SK-N-SH (cell line): ENCODE measurements around the gene CASKIN2. TPM values are rescaled to one million over a fixed set of nuclear protein-coding genes. Genes with fewer than 3 reads are reported as not detected.

ENCODE experiments used
- CTCF ChIA-PET: fragments of 300-600, 350-600 bp; formaldehyde crosslinking; extraction: SDS; loops from one replicate; lab custom pipeline; 2021; lab: Yijun Ruan, JAX
- POLR2A ChIA-PET: fragments of 350-600 bp; sonication (Branson Sonifier 250); formaldehyde crosslinking; extraction: SDS; loops from one replicate; lab custom pipeline; 2020; ENCODE audit warnings: antibody characterized with exemption, inconsistent platforms; lab: Yijun Ruan, JAX
- DNase-seq: peaks from one replicate; pipeline ENCODE4 v3.0.0; 2012
- H2AFZ ChIP-seq: fragments of 200-600 bp; sonication (generic); 2 replicates; pipeline ENCODE4 v1.8.1; 2016; ENCODE audit warnings: antibody characterized with exemption, mild to moderate bottlenecking, low read depth
- H3F3A ChIP-seq: fragments of 200-600 bp; sonication (generic); replicated peaks from 2 replicates; pipeline ENCODE3; 2016; ENCODE audit warnings: antibody characterized with exemption, mild to moderate bottlenecking; ENCODE audit not compliant: insufficient read depth
- H3K27ac ChIP-seq, 2 experiments: fragments of 200-500 bp in 1 of 2; fragments of 200-600 bp in 1 of 2; sonication (Bioruptor generic) in 1 of 2; sonication (generic), shearing (Covaris generic) in 1 of 2; 2 replicates each; pipeline versions ENCODE4 v1.5.1 to v1.6.1; 2014 to 2016; ENCODE audit warnings: low read depth in 2 of 2, inconsistent platforms in 1 of 2, low read length in 1 of 2, mild to moderate bottlenecking in 1 of 2, mixed read lengths in 1 of 2
- H3K27me3 ChIP-seq: fragments of 200-600 bp; sonication (generic), shearing (Covaris generic); 2 replicates; pipeline ENCODE4 v1.6.1; 2016; ENCODE audit warnings: mixed run types; ENCODE audit not compliant: insufficient read depth
- H3K36me3 ChIP-seq, 2 experiments: fragments of 200-500 bp in 1 of 2; fragments of 200-600 bp in 1 of 2; sonication (Bioruptor generic) in 1 of 2; sonication (generic) in 1 of 2; replicated peaks in 1 of 2; 2 replicates each; pipeline versions ENCODE3 to v1.5.1; 2014 to 2016; ENCODE audit warnings: low read length in 1 of 2, mild to moderate bottlenecking in 1 of 2; ENCODE audit not compliant: insufficient read depth in 2 of 2, control insufficient read depth in 1 of 2
- H3K4me1 ChIP-seq, 2 experiments: fragments of 200-500 bp in 1 of 2; fragments of 200-600 bp in 1 of 2; sonication (Bioruptor generic) in 1 of 2; sonication (generic), shearing (Covaris generic) in 1 of 2; 2 replicates each; pipeline versions ENCODE4 v1.5.1 to v1.6.1; 2014 to 2016; ENCODE audit warnings: low read depth in 1 of 2, low read length in 1 of 2, mixed run types in 1 of 2; ENCODE audit not compliant: insufficient read depth in 2 of 2, control insufficient read depth in 1 of 2
- H3K4me2 ChIP-seq: fragments of 200-600 bp; sonication (generic), shearing (Covaris generic); 2 replicates; pipeline ENCODE4 v1.6.1; 2017; ENCODE audit warnings: mixed run types
- H3K4me3 ChIP-seq, 2 experiments: fragments of 200-500 bp in 1 of 2; fragments of 200-600 bp in 1 of 2; sonication (Bioruptor generic) in 1 of 2; sonication (generic), shearing (Covaris generic) in 1 of 2; 2 replicates each; pipeline versions ENCODE4 v1.5.1 to v1.8.1; 2014 to 2016; ENCODE audit warnings: low read depth in 2 of 2, inconsistent platforms in 1 of 2, low read length in 1 of 2, mild to moderate bottlenecking in 1 of 2, mixed read lengths in 1 of 2, moderate library complexity in 1 of 2
- H3K79me2 ChIP-seq: fragments of 200-600 bp; sonication (generic); 2 replicates; pipeline ENCODE4 v1.8.1; 2017; ENCODE audit warnings: mild to moderate bottlenecking; ENCODE audit not compliant: insufficient read depth
- H3K9ac ChIP-seq: fragments of 200-600 bp; sonication (generic); 2 replicates; pipeline ENCODE4 v1.6.1; 2017; ENCODE audit warnings: mixed run types
- H3K9me2 ChIP-seq: fragments of 200-600 bp; sonication (generic); 2 replicates; pipeline ENCODE4 v1.6.1; 2017; ENCODE audit warnings: mixed run types
- H3K9me3 ChIP-seq: fragments of 200-600 bp; sonication (generic); 2 replicates; pipeline ENCODE4 v1.6.1; 2017; ENCODE audit warnings: mixed run types, mild to moderate bottlenecking, moderate library complexity
- H4K20me1 ChIP-seq: fragments of 200-600 bp; sonication (generic); 2 replicates; pipeline ENCODE4 v1.6.1; 2017; ENCODE audit warnings: mild to moderate bottlenecking, mixed run types; ENCODE audit not compliant: insufficient read depth
- EP300 ChIP-seq, 2 experiments: IDR thresholded peaks; 2 replicates each; pipeline versions ENCODE4 v1.4.0 to v1.6.1; 2012; ENCODE audit warnings: borderline replicate concordance in 1 of 2, low read depth in 1 of 2, low read length in 1 of 2
- FOXM1 ChIP-seq: IDR thresholded peaks from 2 replicates; pipeline ENCODE4 v1.4.0; 2012; ENCODE audit warnings: low read depth, mild to moderate bottlenecking
- GATA2 ChIP-seq: sonication (generic); formaldehyde crosslinking; IDR thresholded peaks from 2 replicates; pipeline ENCODE4 v1.5.0; 2020; ENCODE audit warnings: mild to moderate bottlenecking, missing genetic modification reagents
- MXI1 ChIP-seq: IDR thresholded peaks from 2 replicates; pipeline ENCODE4 v1.6.1; 2012; ENCODE audit warnings: mild to moderate bottlenecking, low read depth, low read length, improper control_type of control experiment
- POLR2AphosphoS5 ChIP-seq: IDR thresholded peaks from 2 replicates; pipeline ENCODE4 v1.6.1; 2012; ENCODE audit warnings: low read depth, low read length
- RFX5 ChIP-seq: IDR thresholded peaks from 2 replicates; pipeline ENCODE4 v1.6.1; 2012; ENCODE audit warnings: mild to moderate bottlenecking, improper control_type of control experiment, low read length
- RXRA ChIP-seq: IDR thresholded peaks from 2 replicates; pipeline ENCODE4 v1.4.0; 2012; ENCODE audit warnings: low read depth, mild to moderate bottlenecking, borderline replicate concordance
- TEAD4 ChIP-seq: IDR thresholded peaks from 2 replicates; pipeline ENCODE4 v1.4.0; 2012; ENCODE audit warnings: mild to moderate bottlenecking, borderline replicate concordance; ENCODE audit not compliant: insufficient read depth
- WGBS: methylation state at CpG from one replicate; pipeline ENCODE4 v1.1.6; 2017; ENCODE audit warnings: low lambda C conversion rate; 5-methylcytosine and 5-hydroxymethylcytosine counted together
- polyA plus RNA-seq, 3 experiments: library from polyadenylated mRNA; depleted of rRNA; stranded (reverse); fragments of >200 nt; gene quantifications; 2 replicates each; pipeline ENCODE4 v1.2.3, GENCODE V29; 2012
- TF ChIP-seq, protein P1 (sequence below): IDR thresholded peaks from 2 replicates; pipeline ENCODE4 v1.4.0; 2012; ENCODE audit warnings: low read depth, borderline replicate concordance
- TF ChIP-seq, protein P2 (sequence below): fragments of 150-350 bp; IDR thresholded peaks from 2 replicates; pipeline ENCODE4 v1.6.1; 2016; ENCODE audit warnings: mild to moderate bottlenecking, low read depth, low read length
- TF ChIP-seq, protein P3 (sequence below): IDR thresholded peaks from 2 replicates; pipeline ENCODE4 v1.4.0; 2012; ENCODE audit warnings: low read depth, borderline replicate concordance

CASKIN2 gene
- polyA plus RNA-seq, 1 of the 3 experiments (the other 2 are of a cell fraction) = 6.5 TPM

DNA sequence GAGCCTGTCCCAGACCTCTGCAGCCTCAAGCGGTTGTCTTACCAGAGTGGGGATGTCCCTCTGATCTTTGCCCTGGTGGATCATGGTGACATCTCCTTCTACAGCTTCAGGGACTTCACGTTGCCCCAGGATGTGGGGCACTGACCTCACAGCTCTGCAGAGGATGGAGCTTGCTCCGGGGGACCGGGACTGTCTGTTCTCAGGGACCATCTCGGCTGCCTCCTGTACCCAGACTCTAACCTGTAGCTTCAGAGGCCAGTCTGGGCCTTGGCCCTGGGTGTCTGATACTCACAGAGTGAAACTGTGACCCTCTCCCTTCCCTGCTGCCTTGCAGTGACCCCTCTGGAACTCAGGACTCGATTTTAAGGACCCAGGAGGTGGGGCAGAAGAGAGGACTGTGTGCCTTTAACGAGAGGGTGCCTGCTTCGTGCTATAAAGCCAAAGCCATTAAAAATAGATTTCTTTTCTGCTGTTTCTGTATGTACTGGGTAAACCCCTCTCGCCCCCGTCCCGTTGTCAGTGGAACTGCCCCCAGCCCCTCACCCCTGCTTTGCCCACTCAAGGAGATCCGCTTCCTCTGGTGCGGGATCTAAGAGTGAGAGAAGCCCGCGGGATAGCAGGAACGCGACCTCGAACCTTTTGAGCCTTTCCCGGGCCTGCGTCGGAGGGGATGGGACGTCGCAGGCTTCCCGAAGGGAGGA lies 9.1 kb upstream of the CASKIN2 start:
- ChIA-PET POLR2A (interaction anchor here (0.6 to 1.3 kb wide), 2 partner anchors 8 to 120 kb away, joined by 3 to 24 read pairs; partner anchors contain the start of gene TSEN54), CTCF (interaction anchor here (0.5 to 2.2 kb wide), 20 partner anchors 8 to 444 kb away, joined by 3 to 18 read pairs (median 4); partner anchors contain the start of gene TSEN54)
- 0 out of 2 replicates have a peak, but pooled peaks cover 10% of the 10 kb centered on the region for H4K20me1 ChIP-seq
- TF ChIP-seq POLR2AphosphoS5 (peak; percentile 8; the same call in 1 of the 2 replicates), FOXM1 (no peak)
- no peaks in the 10 kb centered on the region for H3K9me2 ChIP-seq
- peak overlapping the region in 1 of 2 experiments; percentile 57; a peak in 2 of 4 replicates for H3K4me3 ChIP-seq
- H3F3A ChIP-seq = peaks cover 12% of the 10 kb centered on the region
- H3K79me2 ChIP-seq = no peaks in the 10 kb centered on the region
- peak overlapping the region; percentile 88 for H3K4me2 ChIP-seq
- peak; percentile 41 for DNase-seq
- H3K27ac ChIP-seq = no peak overlapping the region
- peaks cover 0 to 14% of the 10 kb centered on the region in 2 experiments; a peak in 1 of 4 replicates for H3K4me1 ChIP-seq
- no peak overlapping the region for H3K9ac ChIP-seq
- peaks cover 12% of the 10 kb centered on the region; the same call in 1 of the 2 replicates for H3K27me3 ChIP-seq
- peak overlapping the region; percentile 85; the same call in 1 of the 2 replicates for H2AFZ ChIP-seq
- 59% methylated on average over 18 of the region's 24 CpGs for WGBS
- H3K36me3 ChIP-seq = peaks cover 9 to 12% of the 10 kb centered on the region in 2 experiments
- no peaks in the 10 kb centered on the region for H3K9me3 ChIP-seq

DNA sequence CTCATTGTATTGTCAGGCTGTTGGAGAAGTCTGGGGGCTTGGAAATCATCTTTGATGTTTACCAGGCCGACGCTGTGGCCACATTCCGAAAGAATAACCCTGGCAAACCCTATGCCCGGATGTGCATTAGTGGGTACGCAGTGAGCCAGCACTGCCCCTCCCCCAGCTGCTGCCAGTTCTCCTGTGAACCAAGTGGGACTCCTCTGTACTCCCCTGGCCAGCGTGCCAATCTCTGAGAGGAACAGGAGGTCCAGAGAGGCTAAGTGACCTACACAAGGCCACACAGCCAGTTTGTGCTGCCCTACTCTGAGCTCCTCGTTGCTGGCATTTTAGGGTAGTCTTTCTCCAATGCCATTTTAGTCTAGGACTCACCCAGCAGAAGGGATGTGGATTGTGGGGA lies 8.3 kb upstream of the CASKIN2 start:
- H2AFZ ChIP-seq = no peak overlapping the region
- DNase-seq = no peak
- H4K20me1 ChIP-seq = 0 out of 2 replicates have a peak, but pooled peaks cover 10% of the 10 kb centered on the region
- H3F3A ChIP-seq = peaks cover 12% of the 10 kb centered on the region
- no peaks in the 10 kb centered on the region for H3K9me3 ChIP-seq
- no peak overlapping the region for H3K4me3 ChIP-seq
- CTCF ChIA-PET = interaction anchor here (0.9 to 2.2 kb wide), 10 partner anchors 7 to 226 kb away, joined by 3 to 18 read pairs (median 4); partner anchors contain the start of gene TSEN54
- peaks cover 0 to 14% of the 10 kb centered on the region in 2 experiments; a peak in 1 of 4 replicates for H3K4me1 ChIP-seq
- H3K4me2 ChIP-seq = no peak overlapping the region
- 100% methylated on average over 7 of the region's 7 CpGs for WGBS
- H3K27ac ChIP-seq = no peak overlapping the region
- H3K9me2 ChIP-seq = no peaks in the 10 kb centered on the region
- peaks cover 12% of the 10 kb centered on the region; the same call in 1 of the 2 replicates for H3K27me3 ChIP-seq
- no peak overlapping the region for H3K9ac ChIP-seq
- TF ChIP-seq TEAD4 = no peak
- no peak for TF ChIP-seq EP300 (IDR thresholded peaks at IDR 0.05; ENCODE audit: borderline replicate concordance in 1 of 2, low read depth in 1 of 2, low read length in 1 of 2)
- no peak for TF ChIP-seq RXRA
- TF ChIP-seq, protein P1, sequence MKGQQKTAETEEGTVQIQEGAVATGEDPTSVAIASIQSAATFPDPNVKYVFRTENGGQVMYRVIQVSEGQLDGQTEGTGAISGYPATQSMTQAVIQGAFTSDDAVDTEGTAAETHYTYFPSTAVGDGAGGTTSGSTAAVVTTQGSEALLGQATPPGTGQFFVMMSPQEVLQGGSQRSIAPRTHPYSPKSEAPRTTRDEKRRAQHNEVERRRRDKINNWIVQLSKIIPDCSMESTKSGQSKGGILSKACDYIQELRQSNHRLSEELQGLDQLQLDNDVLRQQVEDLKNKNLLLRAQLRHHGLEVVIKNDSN = no peak
- TF ChIP-seq GATA2 (CRISPR knock-in tag) = no peak
- TF ChIP-seq, protein P2, sequence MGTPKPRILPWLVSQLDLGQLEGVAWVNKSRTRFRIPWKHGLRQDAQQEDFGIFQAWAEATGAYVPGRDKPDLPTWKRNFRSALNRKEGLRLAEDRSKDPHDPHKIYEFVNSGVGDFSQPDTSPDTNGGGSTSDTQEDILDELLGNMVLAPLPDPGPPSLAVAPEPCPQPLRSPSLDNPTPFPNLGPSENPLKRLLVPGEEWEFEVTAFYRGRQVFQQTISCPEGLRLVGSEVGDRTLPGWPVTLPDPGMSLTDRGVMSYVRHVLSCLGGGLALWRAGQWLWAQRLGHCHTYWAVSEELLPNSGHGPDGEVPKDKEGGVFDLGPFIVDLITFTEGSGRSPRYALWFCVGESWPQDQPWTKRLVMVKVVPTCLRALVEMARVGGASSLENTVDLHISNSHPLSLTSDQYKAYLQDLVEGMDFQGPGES = no peak
- no peak for TF ChIP-seq RFX5
- TF ChIP-seq, protein P3, sequence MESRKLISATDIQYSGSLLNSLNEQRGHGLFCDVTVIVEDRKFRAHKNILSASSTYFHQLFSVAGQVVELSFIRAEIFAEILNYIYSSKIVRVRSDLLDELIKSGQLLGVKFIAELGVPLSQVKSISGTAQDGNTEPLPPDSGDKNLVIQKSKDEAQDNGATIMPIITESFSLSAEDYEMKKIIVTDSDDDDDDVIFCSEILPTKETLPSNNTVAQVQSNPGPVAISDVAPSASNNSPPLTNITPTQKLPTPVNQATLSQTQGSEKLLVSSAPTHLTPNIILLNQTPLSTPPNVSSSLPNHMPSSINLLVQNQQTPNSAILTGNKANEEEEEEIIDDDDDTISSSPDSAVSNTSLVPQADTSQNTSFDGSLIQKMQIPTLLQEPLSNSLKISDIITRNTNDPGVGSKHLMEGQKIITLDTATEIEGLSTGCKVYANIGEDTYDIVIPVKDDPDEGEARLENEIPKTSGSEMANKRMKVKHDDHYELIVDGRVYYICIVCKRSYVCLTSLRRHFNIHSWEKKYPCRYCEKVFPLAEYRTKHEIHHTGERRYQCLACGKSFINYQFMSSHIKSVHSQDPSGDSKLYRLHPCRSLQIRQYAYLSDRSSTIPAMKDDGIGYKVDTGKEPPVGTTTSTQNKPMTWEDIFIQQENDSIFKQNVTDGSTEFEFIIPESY = no peak
- no peak for TF ChIP-seq MXI1
- POLR2A ChIA-PET = no interaction called here
- H3K36me3 ChIP-seq = peaks cover 13 to 19% of the 10 kb centered on the region in 2 experiments
- H3K79me2 ChIP-seq = no peaks in the 10 kb centered on the region
